ENCODE measurements around the gene ZNF419.

GRCh38 chr19:57512845-57513244 is 25.3 kb downstream of the ZNF419 start:
- TF ChIP-seq TAF1 (IDR thresholded peaks at IDR 0.05; ENCODE audit: borderline replicate concordance, low read depth, low read length): no peak
- no peak for TF ChIP-seq TCF12 (IDR thresholded peaks at IDR 0.05)
- TF ChIP-seq, protein P1, sequence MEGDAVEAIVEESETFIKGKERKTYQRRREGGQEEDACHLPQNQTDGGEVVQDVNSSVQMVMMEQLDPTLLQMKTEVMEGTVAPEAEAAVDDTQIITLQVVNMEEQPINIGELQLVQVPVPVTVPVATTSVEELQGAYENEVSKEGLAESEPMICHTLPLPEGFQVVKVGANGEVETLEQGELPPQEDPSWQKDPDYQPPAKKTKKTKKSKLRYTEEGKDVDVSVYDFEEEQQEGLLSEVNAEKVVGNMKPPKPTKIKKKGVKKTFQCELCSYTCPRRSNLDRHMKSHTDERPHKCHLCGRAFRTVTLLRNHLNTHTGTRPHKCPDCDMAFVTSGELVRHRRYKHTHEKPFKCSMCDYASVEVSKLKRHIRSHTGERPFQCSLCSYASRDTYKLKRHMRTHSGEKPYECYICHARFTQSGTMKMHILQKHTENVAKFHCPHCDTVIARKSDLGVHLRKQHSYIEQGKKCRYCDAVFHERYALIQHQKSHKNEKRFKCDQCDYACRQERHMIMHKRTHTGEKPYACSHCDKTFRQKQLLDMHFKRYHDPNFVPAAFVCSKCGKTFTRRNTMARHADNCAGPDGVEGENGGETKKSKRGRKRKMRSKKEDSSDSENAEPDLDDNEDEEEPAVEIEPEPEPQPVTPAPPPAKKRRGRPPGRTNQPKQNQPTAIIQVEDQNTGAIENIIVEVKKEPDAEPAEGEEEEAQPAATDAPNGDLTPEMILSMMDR (IDR thresholded peaks at IDR 0.05): no peak
- no peak for TF ChIP-seq EP300 (IDR thresholded peaks at IDR 0.05; ENCODE audit: borderline replicate concordance in 1 of 2, low read depth in 1 of 2, low read length in 1 of 2)
- no peak for TF ChIP-seq JUND (IDR thresholded peaks at IDR 0.05)
- TF ChIP-seq EZH2phosphoT487 (IDR thresholded peaks at IDR 0.05; ENCODE audit: borderline replicate concordance, low read depth): no peak
- no peak for TF ChIP-seq SIN3A (IDR thresholded peaks at IDR 0.05; ENCODE audit: borderline replicate concordance, low read depth, low read length)
- no peak for TF ChIP-seq RFX5 (IDR thresholded peaks at IDR 0.05; ENCODE audit: low read length)
- no peak for TF ChIP-seq FOXM1 (IDR thresholded peaks at IDR 0.05; ENCODE audit: low read depth)
- TF ChIP-seq FOSL2 (IDR thresholded peaks at IDR 0.05; ENCODE audit: borderline replicate concordance, low read depth): no peak
- no peak for TF ChIP-seq POLR2AphosphoS5 (IDR thresholded peaks at IDR 0.05; ENCODE audit: low read depth, low read length)

Measured in SK-N-SH (cell line).